HG03103 (cell line): Measurements from ENCODE around the gene NUDT8.
"Not testable (repeated sequence)": the region's sequence is repeated elsewhere in the genome, so short reads cannot be mapped to it uniquely, and the experiment has no call there.

Experiments used
- ATAC-seq: cut with Tn5 transposase; IDR thresholded peaks from one replicate; pipeline ENCODE4 v1.9.1; 2021; ENCODE audit warnings: low read depth; ENCODE audit not compliant: unreplicated experiment

The NUDT8 gene

DNA sequence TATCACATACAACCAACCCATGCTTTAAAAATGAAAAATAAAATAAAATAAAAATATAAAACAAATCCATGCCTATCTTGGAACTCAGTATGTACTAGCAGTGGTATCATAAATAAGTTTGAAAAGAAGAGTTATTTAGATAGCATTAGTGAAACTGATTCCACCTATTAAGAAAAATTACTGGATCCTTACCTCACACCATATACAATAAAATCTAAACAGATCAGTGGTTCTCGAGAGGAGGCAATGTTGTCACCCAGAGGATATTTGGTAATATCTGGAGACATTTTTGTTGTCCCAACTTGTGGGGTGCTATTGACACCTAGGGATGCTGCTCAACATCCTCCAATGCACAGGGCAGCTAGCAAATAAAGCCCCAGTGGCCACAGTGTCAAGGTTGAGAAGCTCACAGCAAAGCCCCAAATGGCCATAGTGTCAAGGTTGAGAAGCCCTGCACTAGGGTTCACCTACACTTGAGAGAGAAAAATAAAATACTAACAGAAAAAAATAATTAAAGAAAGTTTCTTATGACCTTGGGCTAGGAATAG, 32.9 kb downstream of the NUDT8 start:
- no peak for ATAC-seq

GRCh38 chr11:67594480-67594879, 35.3 kb downstream of the NUDT8 start:
- no peak for ATAC-seq

DNA sequence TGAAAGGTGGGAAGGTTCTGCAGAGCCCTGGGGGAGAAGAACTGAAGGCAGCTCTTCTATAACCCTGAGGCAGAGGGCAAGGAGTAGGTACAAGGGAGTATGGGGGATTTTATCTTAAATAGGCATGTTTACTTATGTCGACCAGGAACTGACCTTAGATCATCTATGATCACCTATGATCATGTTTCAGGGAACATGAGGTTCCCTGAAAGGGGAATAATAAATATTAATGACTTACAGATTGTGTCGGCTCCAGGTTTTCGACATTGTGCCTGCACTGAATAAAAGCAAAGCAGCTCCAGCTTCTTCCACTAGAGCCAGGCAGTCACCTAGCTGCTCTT, 36.2 kb downstream of the NUDT8 start:
- no peak for ATAC-seq

GRCh38 chr11:67592880-67593564, 36.7 kb downstream of the NUDT8 start:
- ATAC-seq: no peak

- ATAC-seq: not testable (repeated sequence)
Measured at GRCh38 chr11:67588899-67589415, 40.8 kb downstream of the NUDT8 start.

DNA sequence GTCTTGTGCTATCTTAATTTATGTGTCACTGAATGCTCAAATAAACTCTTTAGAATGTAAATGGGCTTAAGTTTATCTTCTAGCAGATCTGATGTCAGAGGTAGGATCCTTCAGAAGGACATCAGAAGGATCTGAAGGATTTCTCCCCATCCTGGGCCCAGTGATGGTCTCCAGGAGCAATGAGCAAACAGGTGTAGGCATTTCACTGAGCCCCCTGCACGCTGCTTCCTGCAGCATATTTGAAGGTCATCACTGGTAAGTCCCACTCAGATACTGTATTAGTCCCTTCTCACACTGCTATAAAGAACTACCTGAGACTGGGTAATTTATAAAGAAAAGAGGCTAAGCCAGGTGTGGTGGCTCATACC, 41.6 kb downstream of the NUDT8 start:
- no peak for ATAC-seq

GRCh38 chr11:67586568-67587250, 43.0 kb downstream of the NUDT8 start:
- ATAC-seq: no peak

DNA sequence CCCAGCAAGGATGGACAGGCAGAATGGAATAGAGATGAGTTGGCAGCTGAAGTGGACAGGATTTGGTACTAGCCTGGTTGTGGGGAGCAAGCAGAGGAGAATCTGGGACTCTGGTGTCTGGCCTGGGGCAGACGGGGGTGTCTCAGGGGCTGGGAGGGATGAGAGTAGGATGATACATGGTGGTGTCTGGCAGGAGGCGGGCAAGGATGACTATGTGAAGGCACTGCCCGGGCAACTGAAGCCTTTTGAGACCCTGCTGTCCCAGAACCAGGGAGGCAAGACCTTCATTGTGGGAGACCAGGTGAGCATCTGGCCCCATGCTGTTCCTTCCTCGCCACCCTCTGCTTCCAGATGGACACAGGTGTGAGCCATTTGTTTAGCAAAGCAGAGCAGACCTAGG, 43.8 kb downstream of the NUDT8 start:
- ATAC-seq: no peak

DNA sequence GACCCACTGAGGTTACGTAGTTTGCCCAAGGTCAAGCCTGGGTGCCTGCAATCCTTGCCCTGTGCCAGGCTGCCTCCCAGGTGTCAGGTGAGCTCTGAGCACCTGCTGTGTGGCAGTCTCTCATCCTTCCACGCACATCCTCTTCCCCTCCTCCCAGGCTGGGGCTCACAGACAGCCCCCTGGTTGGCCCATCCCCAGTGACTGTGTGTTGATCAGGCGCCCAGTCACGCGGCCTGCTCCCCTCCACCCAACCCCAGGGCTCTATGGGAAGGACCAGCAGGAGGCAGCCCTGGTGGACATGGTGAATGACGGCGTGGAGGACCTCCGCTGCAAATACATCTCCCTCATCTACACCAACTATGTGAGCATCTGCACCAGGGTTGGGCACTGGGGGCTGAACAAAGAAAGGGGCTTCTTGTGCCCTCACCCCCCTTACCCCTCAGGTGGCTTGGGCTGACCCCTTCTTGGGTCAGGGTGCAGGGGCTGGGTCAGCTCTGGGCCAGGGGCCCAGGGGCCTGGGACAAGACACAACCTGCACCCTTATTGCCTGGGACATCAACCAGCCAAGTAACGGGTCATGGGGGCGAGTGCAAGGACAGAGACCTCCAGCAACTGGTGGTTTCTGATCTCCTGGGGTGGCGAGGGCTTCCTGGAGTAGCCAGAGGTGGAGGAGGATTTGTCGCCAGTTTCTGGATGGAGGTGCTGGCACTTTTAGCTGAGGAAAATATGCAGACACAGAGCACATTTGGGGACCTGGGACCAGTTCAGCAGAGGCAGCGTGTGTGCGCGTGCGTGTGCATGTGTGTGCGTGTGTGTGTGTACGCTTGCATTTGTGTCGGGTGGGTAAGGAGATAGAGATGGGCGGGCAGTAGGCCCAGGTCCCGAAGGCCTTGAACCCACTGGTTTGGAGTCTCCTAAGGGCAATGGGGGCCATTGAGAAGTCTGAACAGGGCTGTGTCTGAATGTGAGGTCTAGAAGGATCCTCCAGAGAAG, 44.6 kb downstream of the NUDT8 start:
- ATAC-seq: no peak

- no peak for ATAC-seq
Measured at GRCh38 chr11:67584205-67584880, 45.4 kb downstream of the NUDT8 start.

- no peak for ATAC-seq
Measured at GRCh38 chr11:67583247-67584204, 46.2 kb downstream of the NUDT8 start, which contains the start of gene GSTP1. TSS of gene GSTP1 (plus strand) at chr11:67583812. CDS start at chr11:67583844, 32 bp downstream.

GRCh38 chr11:67582011-67582410, 47.7 kb downstream of the NUDT8 start:
- no peak for ATAC-seq

GRCh38 chr11:67581469-67581868, 48.3 kb downstream of the NUDT8 start:
- ATAC-seq: no peak

DNA sequence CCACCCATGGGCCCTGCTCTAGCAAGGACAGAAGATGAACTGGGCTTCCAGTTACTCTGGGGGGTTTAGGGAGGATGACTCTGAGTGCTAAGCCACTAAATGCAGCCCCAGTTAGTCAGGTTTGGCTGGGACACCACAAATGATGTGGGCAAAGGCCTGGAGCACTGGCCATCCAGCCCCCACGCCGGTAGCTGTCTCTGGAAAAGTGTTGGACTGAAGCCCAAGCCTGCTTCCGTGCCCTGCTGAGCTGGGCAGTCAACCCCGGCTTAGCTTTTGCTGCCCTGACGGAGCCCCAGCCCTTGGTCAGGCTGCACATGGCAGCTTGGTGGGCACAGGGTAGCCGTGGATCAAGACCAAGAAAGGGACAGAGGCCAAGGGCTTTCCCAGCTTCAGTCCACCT, 51.8 kb downstream of the NUDT8 start:
- ATAC-seq: no peak
